ENCODE results near the gene DAPK2.
"Not testable (repeated sequence)": the region's sequence is repeated elsewhere in the genome, so short reads cannot be mapped to it uniquely, and the experiment has no call there.

The DAPK2 gene

DNA sequence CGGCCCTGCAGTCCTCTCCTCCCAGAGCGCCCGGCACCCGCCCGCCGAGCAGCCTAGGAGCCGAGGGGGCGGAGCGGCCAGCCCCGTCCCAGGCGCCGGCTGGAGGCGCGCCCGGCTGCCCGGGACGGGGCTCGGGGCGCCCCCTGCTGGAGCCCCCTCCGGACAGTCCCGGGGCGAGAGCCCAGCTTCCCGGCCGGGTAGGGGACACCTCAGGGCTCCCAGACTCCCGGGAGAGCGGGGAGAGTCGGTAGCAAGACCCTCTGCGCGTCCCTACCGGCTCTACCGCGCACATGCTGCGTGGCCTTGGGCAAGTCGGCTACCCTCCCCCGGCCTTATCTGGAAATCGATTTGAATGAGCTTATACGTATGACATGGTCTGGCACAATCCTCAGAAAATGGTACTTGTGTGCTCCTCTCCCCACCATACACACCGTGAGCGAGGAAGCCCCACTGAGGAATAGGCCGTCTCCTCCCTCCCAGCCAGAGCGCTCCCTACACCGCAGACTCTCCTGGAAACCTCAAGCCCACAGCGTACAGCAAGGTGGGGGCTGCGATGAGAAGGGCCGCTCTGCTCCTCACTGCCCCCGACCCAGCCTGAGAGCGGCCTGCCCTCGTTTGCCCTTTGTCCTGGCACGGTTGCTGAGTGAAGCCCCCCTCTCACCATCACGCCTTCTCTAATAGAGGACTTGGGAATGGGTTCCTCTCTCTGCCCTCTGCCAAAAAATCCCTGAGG is at the start of gene DAPK2:
Gene DAPK2, minus strand, starts transcription at position 65 of the 733 bp plus-strand sequence. CDS start 6,224 bp downstream, outside the sequence.
- peak; percentile 38 for DNase-seq (ENCODE audit: low spot score)

DNA sequence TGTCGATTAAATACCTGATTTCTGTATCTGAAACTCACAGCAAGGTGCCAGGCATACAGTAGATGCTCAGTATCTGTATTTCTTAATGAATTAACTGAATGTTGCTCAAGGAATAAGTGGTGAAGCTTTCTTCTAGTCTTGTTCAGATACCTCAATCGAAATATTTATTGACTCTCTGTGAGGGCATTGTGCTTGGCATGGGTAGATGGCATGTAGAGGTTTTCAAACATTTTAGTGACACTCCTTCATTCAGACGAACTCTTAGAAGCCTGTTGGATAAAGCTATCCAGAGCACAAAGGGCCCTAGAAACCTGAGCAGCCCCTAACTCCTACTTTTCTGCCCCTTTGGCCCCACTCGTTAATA is 49.1 kb upstream of the DAPK2 start:
- no peak for DNase-seq (ENCODE audit: low spot score)

DNA sequence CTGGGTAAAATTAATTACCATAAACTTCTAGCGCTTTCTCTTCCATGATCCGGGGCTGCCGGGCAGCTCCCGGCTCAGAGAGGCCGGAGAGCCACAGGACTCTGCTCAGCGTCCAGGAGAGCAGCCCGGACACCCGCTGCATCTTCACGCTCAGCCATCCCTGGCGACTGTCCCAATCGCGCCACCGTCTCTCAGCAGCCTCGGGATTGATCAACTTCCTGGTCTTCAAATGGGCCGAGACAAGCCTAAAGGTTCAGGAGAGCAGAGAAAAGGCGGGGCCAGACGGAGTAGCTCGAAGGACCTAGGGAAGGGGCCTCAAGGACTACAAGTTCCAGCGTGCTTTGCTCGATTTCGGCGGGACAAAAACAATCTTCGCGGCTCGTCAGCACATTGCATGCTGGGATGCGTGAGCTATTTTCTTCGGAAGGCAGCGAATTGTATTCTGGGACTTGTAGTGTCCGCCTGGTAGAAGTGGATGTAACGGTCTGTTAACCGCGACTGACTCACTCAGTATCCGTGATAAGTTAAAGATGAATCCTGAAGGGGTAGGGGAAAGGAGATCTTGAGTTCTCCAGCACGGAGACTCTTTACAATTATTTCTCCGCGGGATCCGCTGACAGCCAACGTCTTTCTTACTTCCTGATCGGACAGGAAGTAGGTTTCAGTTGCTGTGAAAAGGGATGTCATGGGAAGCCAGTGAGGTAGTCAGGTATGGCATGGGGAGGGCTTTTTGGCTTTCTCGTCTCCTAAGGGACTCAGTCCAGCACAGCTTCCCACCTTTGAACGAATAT is 47.5 kb upstream of the DAPK2 start, which contains the start of gene CIAO2A:
Gene CIAO2A, minus strand, starts transcription at position 212 of the 791 bp plus-strand sequence. Its CDS starts 70 bp downstream, at position 142.
- DNase-seq (ENCODE audit: low spot score), result peak; percentile 98

- peak; percentile 64 for DNase-seq (ENCODE audit: low spot score)
Measured at GRCh38 chr15:64092864-64093626, 46.8 kb upstream of the DAPK2 start.

- peak; percentile 32 for DNase-seq (ENCODE audit: low spot score)
Measured at GRCh38 chr15:64092075-64092820, 46.0 kb upstream of the DAPK2 start.

DNA sequence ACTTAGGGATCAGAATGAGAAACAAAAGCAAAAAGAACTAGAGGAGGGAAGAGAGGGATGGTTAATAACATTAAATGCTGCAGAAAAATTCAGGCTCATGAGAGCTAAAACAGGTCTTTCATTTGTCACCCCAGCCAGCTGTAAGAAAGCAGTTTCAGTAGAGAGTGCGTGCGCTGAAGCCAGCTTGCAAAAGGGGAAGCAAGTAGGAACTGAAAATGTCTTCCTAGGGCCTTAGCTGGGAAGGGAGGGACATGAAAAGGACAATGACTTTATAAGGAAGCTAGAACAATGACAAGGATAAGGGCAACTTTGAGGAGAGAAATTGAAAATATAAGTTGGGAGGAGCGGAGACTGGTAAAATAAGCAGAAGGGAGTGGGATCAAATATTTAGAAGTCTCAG is 44.2 kb upstream of the DAPK2 start:
- DNase-seq (ENCODE audit: low spot score), result no peak

DNA sequence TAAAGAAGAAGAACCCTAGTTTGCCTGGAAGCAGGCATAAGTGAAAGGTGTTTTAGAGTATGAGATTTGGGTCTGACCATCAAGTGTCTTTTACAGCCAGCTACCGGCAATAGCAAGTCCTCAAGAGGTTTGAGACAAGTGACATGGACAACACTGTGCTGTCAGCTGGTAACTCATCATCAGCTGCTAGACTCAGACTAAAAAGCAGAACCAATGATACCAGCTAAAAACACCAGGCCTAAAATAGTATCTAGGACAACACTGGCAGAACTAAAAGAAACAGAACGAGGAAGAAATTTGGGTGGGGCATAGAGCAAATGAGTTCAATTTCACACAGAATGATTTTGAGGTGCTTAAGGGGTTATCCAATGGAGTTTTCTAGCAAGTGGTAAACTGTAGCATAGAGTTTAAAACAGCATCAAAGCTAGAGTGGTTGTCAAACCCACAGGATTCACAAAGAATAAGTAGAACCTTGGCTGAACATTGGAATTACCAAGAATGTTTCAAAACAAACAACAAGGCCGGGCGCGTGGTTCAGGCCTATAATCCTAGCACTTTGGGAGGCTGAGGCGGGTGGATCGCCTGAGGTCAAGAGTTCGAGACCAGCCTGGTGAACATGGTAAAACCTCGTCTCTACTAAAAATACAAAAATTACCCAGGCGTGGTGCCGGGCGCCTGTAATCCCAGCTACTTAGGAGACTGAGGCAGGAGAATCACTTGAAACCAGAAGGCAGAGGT is 43.4 kb upstream of the DAPK2 start:
- DNase-seq (ENCODE audit: low spot score), result no peak

DNA sequence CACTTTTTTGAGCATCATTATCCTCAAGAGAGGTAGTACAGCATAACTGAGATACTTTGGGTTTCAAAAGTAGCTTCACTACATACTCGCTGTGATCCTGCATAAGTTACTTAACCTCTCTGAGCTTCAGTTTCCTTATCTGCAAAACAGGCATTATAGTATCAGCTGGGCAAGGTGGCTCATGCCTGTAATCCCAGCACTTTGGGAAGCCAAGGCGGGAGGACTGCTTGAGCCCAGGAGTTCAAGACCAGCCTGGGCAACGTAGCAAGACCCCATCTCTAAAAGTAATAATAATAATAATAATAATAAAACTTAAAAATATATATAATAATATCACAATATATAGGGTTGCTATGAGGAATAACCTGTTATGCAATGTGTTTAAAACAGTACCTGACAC is 36.5 kb upstream of the DAPK2 start:
- no peak for DNase-seq (ENCODE audit: low spot score)

GRCh38 chr15:64073496-64073895 is 27.2 kb upstream of the DAPK2 start:
- not testable (repeated sequence) for DNase-seq (ENCODE audit: low spot score)

- DNase-seq (ENCODE audit: low spot score), result no peak
Measured at GRCh38 chr15:64072812-64073211, 26.5 kb upstream of the DAPK2 start.

DNA sequence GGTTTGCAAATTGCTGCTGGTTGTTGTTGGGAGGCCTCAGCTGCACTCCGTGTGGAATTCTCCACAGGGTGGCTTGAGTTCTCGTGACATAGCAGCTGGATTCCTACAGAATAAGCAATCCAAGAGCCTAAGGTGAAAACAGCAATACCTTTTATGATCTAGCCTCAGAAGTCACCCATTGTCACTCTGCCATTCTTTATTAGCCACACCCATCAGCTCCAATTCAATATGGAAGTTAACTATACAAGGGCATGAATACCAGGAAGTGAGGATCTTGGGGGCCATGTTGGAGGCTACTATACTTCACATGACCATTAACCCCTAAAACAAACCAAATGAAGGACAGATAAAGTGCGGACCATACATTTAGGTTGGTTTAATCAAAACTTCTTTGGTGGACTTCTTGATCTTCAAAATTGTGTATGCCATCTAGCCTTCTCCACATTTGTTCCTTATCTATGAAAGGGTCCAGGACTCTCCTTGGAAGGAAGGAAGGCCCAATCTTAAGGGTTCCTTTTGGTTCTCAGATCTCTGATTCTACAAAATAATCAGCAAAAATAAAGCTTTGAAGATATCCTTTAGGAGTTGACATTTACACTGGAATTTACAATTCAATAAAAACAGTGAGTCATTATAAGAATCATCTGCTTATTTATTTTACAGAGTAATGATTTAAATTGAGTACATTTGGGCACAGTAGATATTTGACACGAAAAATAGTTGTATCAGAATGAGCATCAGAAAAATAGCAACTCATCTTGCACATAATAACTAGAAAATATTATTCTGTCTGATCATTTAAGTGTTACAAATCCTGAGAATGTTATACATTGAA is 25.9 kb upstream of the DAPK2 start:
- no peak for DNase-seq (ENCODE audit: low spot score)

- no peak for DNase-seq (ENCODE audit: low spot score)
Measured at GRCh38 chr15:64070965-64071851, 24.9 kb upstream of the DAPK2 start.

GRCh38 chr15:64070106-64070505 is 23.8 kb upstream of the DAPK2 start:
- DNase-seq (ENCODE audit: low spot score), result no peak

GRCh38 chr15:64068133-64068532 is 21.8 kb upstream of the DAPK2 start:
- no peak for DNase-seq (ENCODE audit: low spot score)

- DNase-seq (ENCODE audit: low spot score), result peak; percentile 24
Measured at GRCh38 chr15:64067564-64068030, 21.3 kb upstream of the DAPK2 start.

GRCh38 chr15:64066451-64066850 is 20.2 kb upstream of the DAPK2 start:
- DNase-seq (ENCODE audit: low spot score), result no peak

- no peak for DNase-seq (ENCODE audit: low spot score)
Measured at GRCh38 chr15:64060716-64061115, 14.4 kb upstream of the DAPK2 start.

- not testable (repeated sequence) for DNase-seq (ENCODE audit: low spot score)
Measured at GRCh38 chr15:64059104-64059503, 12.8 kb upstream of the DAPK2 start.

- no peak for DNase-seq (ENCODE audit: low spot score)
Measured at GRCh38 chr15:64058279-64058678, 12.0 kb upstream of the DAPK2 start.
